Fibroblast of lung (primary cell): Measurements from ENCODE around the gene CENPK.

Experiments
- CTCF ChIP-seq, 2 donors: IDR thresholded peaks in 1 of 2; conservative IDR thresholded peaks in 1 of 2; 1 replicate in 1 of 2; 2 replicates in 1 of 2; pipeline ENCODE4 v1.5.1; 2011 to 2012; ENCODE audit warnings: low read length in 2 of 2, control low read depth in 1 of 2, inconsistent platforms in 1 of 2, low read depth in 1 of 2, mild to moderate bottlenecking in 1 of 2
- EZH2 ChIP-seq: IDR thresholded peaks from 2 replicates; pipeline ENCODE4 v1.5.1; 2012; ENCODE audit warnings: low read length, control low read depth, mild to moderate bottlenecking; ENCODE audit errors: missing control alignments

- TF ChIP-seq EZH2: no peak
- no peak for TF ChIP-seq CTCF (conservative IDR thresholded peaks at IDR 0.05 in 1 of 2, IDR thresholded peaks at IDR 0.05 in 1 of 2; ENCODE audit: low read depth in 1 of 2, low read length in 2 of 2)
Measured at GRCh38 chr5:65468633-65469032, 94.3 kb downstream of the CENPK start.
